SK-N-SH (cell line): ENCODE results near the gene FBXO21. TPM values are rescaled to one million over a fixed set of nuclear protein-coding genes. Genes with fewer than 3 reads are reported as not detected.

ENCODE experiments used
- CTCF ChIA-PET: fragments of 300-600, 350-600 bp; formaldehyde crosslinking; extraction: SDS; loops from one replicate; lab custom pipeline; 2021; lab: Yijun Ruan, JAX
- POLR2A ChIA-PET: fragments of 350-600 bp; sonication (Branson Sonifier 250); formaldehyde crosslinking; extraction: SDS; loops from one replicate; lab custom pipeline; 2020; ENCODE audit warnings: antibody characterized with exemption, inconsistent platforms; lab: Yijun Ruan, JAX
- DNase-seq: peaks from one replicate; pipeline ENCODE4 v3.0.0; 2012
- H2AFZ ChIP-seq: fragments of 200-600 bp; sonication (generic); 2 replicates; pipeline ENCODE4 v1.8.1; 2016; ENCODE audit warnings: antibody characterized with exemption, mild to moderate bottlenecking, low read depth
- H3F3A ChIP-seq: fragments of 200-600 bp; sonication (generic); replicated peaks from 2 replicates; pipeline ENCODE3; 2016; ENCODE audit warnings: antibody characterized with exemption, mild to moderate bottlenecking; ENCODE audit not compliant: insufficient read depth
- H3K27ac ChIP-seq, 2 experiments: fragments of 200-500 bp in 1 of 2; fragments of 200-600 bp in 1 of 2; sonication (Bioruptor generic) in 1 of 2; sonication (generic), shearing (Covaris generic) in 1 of 2; 2 replicates each; pipeline versions ENCODE4 v1.5.1 to v1.6.1; 2014 to 2016; ENCODE audit warnings: low read depth in 2 of 2, inconsistent platforms in 1 of 2, low read length in 1 of 2, mild to moderate bottlenecking in 1 of 2, mixed read lengths in 1 of 2
- H3K27me3 ChIP-seq: fragments of 200-600 bp; sonication (generic), shearing (Covaris generic); 2 replicates; pipeline ENCODE4 v1.6.1; 2016; ENCODE audit warnings: mixed run types; ENCODE audit not compliant: insufficient read depth
- H3K36me3 ChIP-seq, 2 experiments: fragments of 200-500 bp in 1 of 2; fragments of 200-600 bp in 1 of 2; sonication (Bioruptor generic) in 1 of 2; sonication (generic) in 1 of 2; replicated peaks in 1 of 2; 2 replicates each; pipeline versions ENCODE3 to v1.5.1; 2014 to 2016; ENCODE audit warnings: low read length in 1 of 2, mild to moderate bottlenecking in 1 of 2; ENCODE audit not compliant: insufficient read depth in 2 of 2, control insufficient read depth in 1 of 2
- H3K4me1 ChIP-seq, 2 experiments: fragments of 200-500 bp in 1 of 2; fragments of 200-600 bp in 1 of 2; sonication (Bioruptor generic) in 1 of 2; sonication (generic), shearing (Covaris generic) in 1 of 2; 2 replicates each; pipeline versions ENCODE4 v1.5.1 to v1.6.1; 2014 to 2016; ENCODE audit warnings: low read depth in 1 of 2, low read length in 1 of 2, mixed run types in 1 of 2; ENCODE audit not compliant: insufficient read depth in 2 of 2, control insufficient read depth in 1 of 2
- H3K4me2 ChIP-seq: fragments of 200-600 bp; sonication (generic), shearing (Covaris generic); 2 replicates; pipeline ENCODE4 v1.6.1; 2017; ENCODE audit warnings: mixed run types
- H3K4me3 ChIP-seq, 2 experiments: fragments of 200-500 bp in 1 of 2; fragments of 200-600 bp in 1 of 2; sonication (Bioruptor generic) in 1 of 2; sonication (generic), shearing (Covaris generic) in 1 of 2; 2 replicates each; pipeline versions ENCODE4 v1.5.1 to v1.8.1; 2014 to 2016; ENCODE audit warnings: low read depth in 2 of 2, inconsistent platforms in 1 of 2, low read length in 1 of 2, mild to moderate bottlenecking in 1 of 2, mixed read lengths in 1 of 2, moderate library complexity in 1 of 2
- H3K79me2 ChIP-seq: fragments of 200-600 bp; sonication (generic); 2 replicates; pipeline ENCODE4 v1.8.1; 2017; ENCODE audit warnings: mild to moderate bottlenecking; ENCODE audit not compliant: insufficient read depth
- H3K9ac ChIP-seq: fragments of 200-600 bp; sonication (generic); 2 replicates; pipeline ENCODE4 v1.6.1; 2017; ENCODE audit warnings: mixed run types
- H3K9me2 ChIP-seq: fragments of 200-600 bp; sonication (generic); 2 replicates; pipeline ENCODE4 v1.6.1; 2017; ENCODE audit warnings: mixed run types
- H3K9me3 ChIP-seq: fragments of 200-600 bp; sonication (generic); 2 replicates; pipeline ENCODE4 v1.6.1; 2017; ENCODE audit warnings: mixed run types, mild to moderate bottlenecking, moderate library complexity
- H4K20me1 ChIP-seq: fragments of 200-600 bp; sonication (generic); 2 replicates; pipeline ENCODE4 v1.6.1; 2017; ENCODE audit warnings: mild to moderate bottlenecking, mixed run types; ENCODE audit not compliant: insufficient read depth
- FOSL2 ChIP-seq: IDR thresholded peaks from 2 replicates; pipeline ENCODE4 v1.4.0; 2012; ENCODE audit warnings: low read depth, mild to moderate bottlenecking, moderate library complexity, borderline replicate concordance
- FOXJ3 ChIP-seq: sonication (generic); formaldehyde crosslinking; IDR thresholded peaks from 2 replicates; pipeline ENCODE4 v1.5.1; 2020; ENCODE audit warnings: mild to moderate bottlenecking, missing genetic modification reagents
- FOXM1 ChIP-seq: IDR thresholded peaks from 2 replicates; pipeline ENCODE4 v1.4.0; 2012; ENCODE audit warnings: low read depth, mild to moderate bottlenecking
- GABPA ChIP-seq: IDR thresholded peaks from 2 replicates; pipeline ENCODE4 v1.4.0; 2012; ENCODE audit warnings: low read depth, mild to moderate bottlenecking
- MEF2A ChIP-seq: IDR thresholded peaks from 2 replicates; pipeline ENCODE4 v1.4.0; 2012; ENCODE audit warnings: low read depth, borderline replicate concordance
- MXI1 ChIP-seq: IDR thresholded peaks from 2 replicates; pipeline ENCODE4 v1.6.1; 2012; ENCODE audit warnings: mild to moderate bottlenecking, low read depth, low read length, improper control_type of control experiment
- NFIC ChIP-seq: IDR thresholded peaks from 2 replicates; pipeline ENCODE4 v1.4.0; 2012; ENCODE audit warnings: borderline replicate concordance
- NRF1 ChIP-seq: IDR thresholded peaks from 2 replicates; pipeline ENCODE4 v1.6.1; 2012; ENCODE audit warnings: low read depth, mild to moderate bottlenecking, low read length
- POLR2AphosphoS5 ChIP-seq: IDR thresholded peaks from 2 replicates; pipeline ENCODE4 v1.6.1; 2012; ENCODE audit warnings: low read depth, low read length
- RAD21 ChIP-seq: IDR thresholded peaks from 2 replicates; pipeline ENCODE4 v1.6.1; 2012; ENCODE audit warnings: mild to moderate bottlenecking, low read length
- RCOR1 ChIP-seq: fragments of 150-350 bp; IDR thresholded peaks from 2 replicates; pipeline ENCODE4 v1.6.1; 2017; ENCODE audit warnings: antibody characterized with exemption, low read length
- RFX5 ChIP-seq: IDR thresholded peaks from 2 replicates; pipeline ENCODE4 v1.6.1; 2012; ENCODE audit warnings: mild to moderate bottlenecking, improper control_type of control experiment, low read length
- RXRA ChIP-seq: IDR thresholded peaks from 2 replicates; pipeline ENCODE4 v1.4.0; 2012; ENCODE audit warnings: low read depth, mild to moderate bottlenecking, borderline replicate concordance
- SIN3A ChIP-seq: IDR thresholded peaks from 2 replicates; pipeline ENCODE4 v1.6.1; 2012; ENCODE audit warnings: low read depth, mild to moderate bottlenecking, low read length, moderate library complexity, borderline replicate concordance
- SMC3 ChIP-seq: IDR thresholded peaks from 2 replicates; pipeline ENCODE4 v1.6.1; 2012; ENCODE audit warnings: low read depth, low read length, improper control_type of control experiment
- TAF1 ChIP-seq: IDR thresholded peaks from 2 replicates; pipeline ENCODE4 v1.6.1; 2012; ENCODE audit warnings: low read depth, mild to moderate bottlenecking, low read length, moderate library complexity, borderline replicate concordance
- TEAD4 ChIP-seq: IDR thresholded peaks from 2 replicates; pipeline ENCODE4 v1.4.0; 2012; ENCODE audit warnings: mild to moderate bottlenecking, borderline replicate concordance; ENCODE audit not compliant: insufficient read depth
- USF2 ChIP-seq: fragments of 150-350 bp; IDR thresholded peaks from 2 replicates; pipeline ENCODE4 v1.6.1; 2017; ENCODE audit warnings: antibody characterized with exemption, low read length, low read depth, borderline replicate concordance
- ZBTB33 ChIP-seq: IDR thresholded peaks from 2 replicates; pipeline ENCODE4 v1.4.0; 2012; ENCODE audit warnings: low read depth, borderline replicate concordance
- WGBS: methylation state at CpG from one replicate; pipeline ENCODE4 v1.1.6; 2017; ENCODE audit warnings: low lambda C conversion rate; 5-methylcytosine and 5-hydroxymethylcytosine counted together
- polyA plus RNA-seq, 3 experiments: library from polyadenylated mRNA; depleted of rRNA; stranded (reverse); fragments of >200 nt; gene quantifications; 2 replicates each; pipeline ENCODE4 v1.2.3, GENCODE V29; 2012
- TF ChIP-seq, protein P1 (sequence below): IDR thresholded peaks from 2 replicates; pipeline ENCODE4 v1.4.0; 2012; ENCODE audit warnings: low read depth
- TF ChIP-seq, protein P2 (sequence below): IDR thresholded peaks from 2 replicates; pipeline ENCODE4 v1.4.0; 2012; ENCODE audit warnings: low read depth, borderline replicate concordance

FBXO21 gene
- polyA plus RNA-seq, 1 of the 3 experiments (the other 2 are of a cell fraction), result 44.2 TPM

DNA sequence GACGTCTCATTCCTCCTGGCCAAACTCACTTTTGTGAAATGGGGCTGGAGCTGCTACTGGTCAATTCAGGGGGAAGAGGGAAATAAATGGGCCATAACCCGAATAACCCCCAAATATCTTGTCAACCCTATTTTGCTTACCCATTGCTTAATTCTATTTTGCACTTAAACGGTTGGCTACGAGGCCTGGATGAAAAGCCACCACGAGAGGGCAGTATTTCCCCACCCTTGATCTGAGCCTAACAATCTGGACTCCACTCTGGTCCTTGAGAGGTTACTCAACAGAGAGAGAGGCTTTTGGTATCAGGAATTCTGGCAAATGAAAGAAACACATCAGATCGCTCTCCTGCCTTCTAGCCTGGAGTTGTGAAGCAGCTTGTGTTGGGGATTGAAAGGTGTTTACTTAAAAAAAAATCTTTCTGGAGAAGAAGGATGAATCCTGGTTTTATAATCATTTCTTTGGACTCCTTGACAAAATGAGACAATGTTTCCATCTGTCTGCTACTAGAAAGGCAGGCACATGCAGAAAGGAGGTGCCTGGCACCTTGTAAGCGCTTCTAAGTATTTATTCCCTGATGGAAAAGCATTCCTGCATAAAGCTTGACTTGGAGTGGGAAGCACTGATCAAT, 22.4 kb upstream of the FBXO21 start (continued):
- TF ChIP-seq ZBTB33 (no peak), RFX5 (no peak), TEAD4 (no peak), RCOR1 (0 out of 2 replicates have a peak, but pooled peaks have one; percentile 12), RAD21 (peak; percentile 92), USF2 (no peak), GABPA (no peak), MEF2A (no peak), MXI1 (no peak), FOSL2 (no peak), RXRA (no peak), SMC3 (peak; percentile 82), FOXM1 (no peak), NFIC (no peak), TAF1 (no peak)
- TF ChIP-seq, protein P1, sequence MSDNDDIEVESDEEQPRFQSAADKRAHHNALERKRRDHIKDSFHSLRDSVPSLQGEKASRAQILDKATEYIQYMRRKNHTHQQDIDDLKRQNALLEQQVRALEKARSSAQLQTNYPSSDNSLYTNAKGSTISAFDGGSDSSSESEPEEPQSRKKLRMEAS, result no peak
- TF ChIP-seq, protein P2, sequence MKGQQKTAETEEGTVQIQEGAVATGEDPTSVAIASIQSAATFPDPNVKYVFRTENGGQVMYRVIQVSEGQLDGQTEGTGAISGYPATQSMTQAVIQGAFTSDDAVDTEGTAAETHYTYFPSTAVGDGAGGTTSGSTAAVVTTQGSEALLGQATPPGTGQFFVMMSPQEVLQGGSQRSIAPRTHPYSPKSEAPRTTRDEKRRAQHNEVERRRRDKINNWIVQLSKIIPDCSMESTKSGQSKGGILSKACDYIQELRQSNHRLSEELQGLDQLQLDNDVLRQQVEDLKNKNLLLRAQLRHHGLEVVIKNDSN, result no peak

DNA sequence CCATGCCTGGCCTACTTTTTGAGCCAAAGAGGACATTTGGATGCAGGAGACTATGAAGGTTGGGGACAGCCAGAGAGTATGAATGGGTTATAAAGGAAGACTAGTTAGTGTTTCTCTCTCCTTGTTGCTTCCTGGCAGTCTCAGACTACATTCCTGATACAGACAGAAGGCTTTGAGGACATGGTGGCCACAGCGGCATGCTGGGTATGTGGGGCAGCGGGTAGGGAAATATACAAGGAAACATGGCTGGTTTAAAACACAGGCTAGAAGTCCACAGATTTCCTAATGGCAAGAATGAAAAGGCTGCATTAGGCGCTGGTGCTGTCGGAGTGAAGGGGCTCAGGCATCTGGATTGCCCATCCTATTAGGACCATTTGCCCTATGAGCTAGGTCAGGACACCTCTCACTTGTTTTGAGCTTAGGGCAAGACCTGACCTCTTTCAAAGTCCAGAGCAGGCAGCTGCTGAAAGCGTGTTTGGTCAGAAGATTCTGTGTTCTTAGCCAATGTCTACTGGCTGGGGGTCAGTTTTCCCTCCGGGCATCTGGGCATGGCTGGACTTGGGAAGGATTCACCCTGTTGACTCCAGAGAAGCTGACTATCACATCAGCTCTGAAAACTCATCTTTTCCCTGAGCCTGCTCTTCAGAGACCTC, 20.1 kb upstream of the FBXO21 start:
- DNase-seq, result no peak
- H3K4me2 ChIP-seq, result no peak overlapping the region
- H3K9me3 ChIP-seq, result no peaks in the 10 kb centered on the region
- H3K27ac ChIP-seq, result no peak overlapping the region
- no peaks in the 10 kb centered on the region for H3K36me3 ChIP-seq
- TF ChIP-seq FOXJ3 (CRISPR knock-in tag) (no peak), SIN3A (no peak), RAD21 (no peak), FOXM1 (no peak), POLR2AphosphoS5 (no peak), NRF1 (no peak), RCOR1 (no peak), USF2 (no peak), FOSL2 (no peak)
- TF ChIP-seq, protein P1, result no peak
- H3K9ac ChIP-seq, result no peak overlapping the region
- POLR2A ChIA-PET, result no interaction called here
- no peaks in the 10 kb centered on the region; a peak in 1 of 4 replicates for H3K4me1 ChIP-seq
- no peaks in the 10 kb centered on the region for H3K9me2 ChIP-seq
- CTCF ChIA-PET, result interaction anchor here (1.2 to 15.9 kb wide), 5 partner anchors 26 to 642 kb away, joined by 5 to 320 read pairs (median 5); no protein-coding TSS in a partner anchor
- whole genome bisulfite sequencing, result 76% methylated on average over 6 of the region's 6 CpGs
- no peak overlapping the region for H2AFZ ChIP-seq
- no peak overlapping the region for H3K4me3 ChIP-seq
- no peaks in the 10 kb centered on the region for H3F3A ChIP-seq
- no peaks in the 10 kb centered on the region for H4K20me1 ChIP-seq
- H3K79me2 ChIP-seq, result no peaks in the 10 kb centered on the region
- no peaks in the 10 kb centered on the region; the same call in 1 of the 2 replicates for H3K27me3 ChIP-seq
